ENCODE data around the gene ACCS. TPM values are rescaled to one million over a fixed set of nuclear protein-coding genes. Genes with fewer than 3 reads are reported as not detected.

Gene ACCS
- total RNA-seq, 1 donor = 21.0 TPM

- DNase-seq (ENCODE audit: insufficient read length, low spot score, missing footprints) = no peak
- no peak for TF ChIP-seq CTCF (IDR thresholded peaks at IDR 0.05; ENCODE audit: extremely low read depth, low read depth, low read length)
- H2AFZ ChIP-seq (ENCODE audit: low read length) = no peak overlapping the region
- H3K9me3 ChIP-seq (ENCODE audit: low read depth, low read length) = no peaks in the 10 kb centered on the region
- H3K79me2 ChIP-seq (ENCODE audit: insufficient read depth, low read length) = no peaks in the 10 kb centered on the region
- H3K36me3 ChIP-seq (ENCODE audit: insufficient read depth, low read length) = peaks cover 61% of the 10 kb centered on the region
- no peak overlapping the region for H3K4me2 ChIP-seq (ENCODE audit: insufficient read depth, low read length)
- no peaks in the 10 kb centered on the region for H3K27me3 ChIP-seq (ENCODE audit: insufficient read depth, low read length)
- H4K20me1 ChIP-seq (ENCODE audit: insufficient read depth, low read length) = peaks cover 8% of the 10 kb centered on the region
- H3K4me1 ChIP-seq (ENCODE audit: insufficient read depth, low read length) = no peaks in the 10 kb centered on the region
- no peak overlapping the region for H3K4me3 ChIP-seq (ENCODE audit: insufficient read depth, low read length)
- H3K27ac ChIP-seq (ENCODE audit: low read depth, low read length) = no peak overlapping the region
Measured at GRCh38 chr11:44127130-44127529, 61.1 kb downstream of the ACCS start.

GRCh38 chr11:44128729-44129128 lies 62.7 kb downstream of the ACCS start:
- Histone ChIP-seq H3K79me2 (ENCODE audit: insufficient read depth, low read length) (no peaks in the 10 kb centered on the region), H3K36me3 (ENCODE audit: insufficient read depth, low read length) (peaks cover 66% of the 10 kb centered on the region), H2AFZ (ENCODE audit: low read length) (no peak overlapping the region), H4K20me1 (ENCODE audit: insufficient read depth, low read length) (no peaks in the 10 kb centered on the region), H3K27me3 (ENCODE audit: insufficient read depth, low read length) (no peaks in the 10 kb centered on the region), H3K9me3 (ENCODE audit: low read depth, low read length) (no peaks in the 10 kb centered on the region), H3K4me2 (ENCODE audit: insufficient read depth, low read length) (no peak overlapping the region), H3K27ac (ENCODE audit: low read depth, low read length) (no peak overlapping the region), H3K4me3 (ENCODE audit: insufficient read depth, low read length) (no peak overlapping the region), H3K4me1 (ENCODE audit: insufficient read depth, low read length) (no peaks in the 10 kb centered on the region)
- no peak for TF ChIP-seq CTCF (IDR thresholded peaks at IDR 0.05; ENCODE audit: extremely low read depth, low read depth, low read length)
- no peak for DNase-seq (ENCODE audit: insufficient read length, low spot score, missing footprints)

GRCh38 chr11:44130751-44131150 lies 64.7 kb downstream of the ACCS start:
- no peaks in the 10 kb centered on the region for H4K20me1 ChIP-seq (ENCODE audit: insufficient read depth, low read length)
- peaks cover 52% of the 10 kb centered on the region for H3K36me3 ChIP-seq (ENCODE audit: insufficient read depth, low read length)
- no peaks in the 10 kb centered on the region for H3K27me3 ChIP-seq (ENCODE audit: insufficient read depth, low read length)
- H3K4me1 ChIP-seq (ENCODE audit: insufficient read depth, low read length) = no peaks in the 10 kb centered on the region
- no peak overlapping the region for H3K4me2 ChIP-seq (ENCODE audit: insufficient read depth, low read length)
- no peak for DNase-seq (ENCODE audit: insufficient read length, low spot score, missing footprints)
- H2AFZ ChIP-seq (ENCODE audit: low read length) = no peak overlapping the region
- H3K4me3 ChIP-seq (ENCODE audit: insufficient read depth, low read length) = no peak overlapping the region
- H3K79me2 ChIP-seq (ENCODE audit: insufficient read depth, low read length) = no peaks in the 10 kb centered on the region
- no peaks in the 10 kb centered on the region for H3K9me3 ChIP-seq (ENCODE audit: low read depth, low read length)
- no peak for TF ChIP-seq CTCF (IDR thresholded peaks at IDR 0.05; ENCODE audit: extremely low read depth, low read depth, low read length)
- no peak overlapping the region for H3K27ac ChIP-seq (ENCODE audit: low read depth, low read length)

GRCh38 chr11:44133335-44133946 lies 67.4 kb downstream of the ACCS start:
- H4K20me1 ChIP-seq (ENCODE audit: insufficient read depth, low read length) = no peaks in the 10 kb centered on the region
- no peak overlapping the region for H2AFZ ChIP-seq (ENCODE audit: low read length)
- TF ChIP-seq CTCF (IDR thresholded peaks at IDR 0.05; ENCODE audit: extremely low read depth, low read depth, low read length) = peak; percentile 77

More at GRCh38 chr11:44133335-44133946, 67.4 kb downstream of the ACCS start:
- no peak overlapping the region for H3K27ac ChIP-seq (ENCODE audit: low read depth, low read length)
- H3K4me1 ChIP-seq (ENCODE audit: insufficient read depth, low read length) = peaks cover 9% of the 10 kb centered on the region
- no peak for DNase-seq (ENCODE audit: insufficient read length, low spot score, missing footprints)
- no peaks in the 10 kb centered on the region for H3K79me2 ChIP-seq (ENCODE audit: insufficient read depth, low read length)
- no peaks in the 10 kb centered on the region for H3K27me3 ChIP-seq (ENCODE audit: insufficient read depth, low read length)
- no peaks in the 10 kb centered on the region for H3K9me3 ChIP-seq (ENCODE audit: low read depth, low read length)
- peaks cover 30% of the 10 kb centered on the region for H3K36me3 ChIP-seq (ENCODE audit: insufficient read depth, low read length)
- H3K4me2 ChIP-seq (ENCODE audit: insufficient read depth, low read length) = no peak overlapping the region
- no peak overlapping the region for H3K4me3 ChIP-seq (ENCODE audit: insufficient read depth, low read length)

Other genes starting within 250 kb of the ACCS start
- gene ALKBH3, start 185.4 kb upstream of the ACCS start, total RNA-seq = 47.8 and 53.9 TPM in 2 replicates
- gene C11orf96, start 123.6 kb upstream of the ACCS start, total RNA-seq = 9.7 and 20.6 TPM in 2 replicates
- under 0.01 TPM in 1 of 2 replicates, not detected in the other for gene ACCSL, start 18.3 kb upstream of the ACCS start, total RNA-seq
- gene EXT2, start 29.4 kb downstream of the ACCS start, total RNA-seq = 174 and 194 TPM in 2 replicates
- under 0.01 and 0.29 TPM in 2 replicates for gene ALX4, start 243.9 kb downstream of the ACCS start, total RNA-seq